ENCODE data around the gene STBD1.

The STBD1 gene

GRCh38 chr4:76308548-76308947 lies 2.0 kb downstream of the STBD1 start:
- DNase-seq (ENCODE audit: low spot score) (no peak), ATAC-seq (ENCODE audit: low read depth) (no peak)
- H3K9me3 ChIP-seq (ENCODE audit: severe bottlenecking) = no peaks in the 10 kb centered on the region
- H3K27me3 ChIP-seq (ENCODE audit: insufficient read depth, poor library complexity, severe bottlenecking) = no peaks in the 10 kb centered on the region
- no peak overlapping the region for H3K27ac ChIP-seq (ENCODE audit: poor library complexity, severe bottlenecking)
- H3K4me3 ChIP-seq (ENCODE audit: severe bottlenecking) = no peak overlapping the region
- peaks cover 4% of the 10 kb centered on the region; the same call in 1 of the 2 replicates for H3K36me3 ChIP-seq (ENCODE audit: low read depth)
- peaks cover 4% of the 10 kb centered on the region for H3K4me1 ChIP-seq (ENCODE audit: insufficient read depth, poor library complexity, severe bottlenecking)
- no peak for TF ChIP-seq CTCF (IDR thresholded peaks at IDR 0.05; ENCODE audit: poor library complexity, severe bottlenecking)

- TF ChIP-seq CTCF (IDR thresholded peaks at IDR 0.05; ENCODE audit: poor library complexity, severe bottlenecking) = no peak
- ATAC-seq (ENCODE audit: low read depth) = no peak
Observed at GRCh38 chr4:76309939-76310550, 3.5 kb downstream of the STBD1 start.

GRCh38 chr4:76310683-76311082 lies 4.2 kb downstream of the STBD1 start:
- Histone ChIP-seq H3K27ac (ENCODE audit: poor library complexity, severe bottlenecking) (no peak overlapping the region), H3K4me3 (ENCODE audit: severe bottlenecking) (no peak overlapping the region), H3K9me3 (ENCODE audit: severe bottlenecking) (no peaks in the 10 kb centered on the region), H3K36me3 (ENCODE audit: low read depth) (peaks cover 4% of the 10 kb centered on the region; the same call in 1 of the 2 replicates), H3K4me1 (ENCODE audit: insufficient read depth, poor library complexity, severe bottlenecking) (peaks cover under 1% of the 10 kb centered on the region), H3K27me3 (ENCODE audit: insufficient read depth, poor library complexity, severe bottlenecking) (no peaks in the 10 kb centered on the region)
- no peak for TF ChIP-seq CTCF (IDR thresholded peaks at IDR 0.05; ENCODE audit: poor library complexity, severe bottlenecking)
- ATAC-seq (ENCODE audit: low read depth) (no peak), DNase-seq (ENCODE audit: low spot score) (no peak)

More at GRCh38 chr4:76309939-76310550, 3.5 kb downstream of the STBD1 start:
- no peak for DNase-seq (ENCODE audit: low spot score)
- Histone ChIP-seq H3K9me3 (ENCODE audit: severe bottlenecking) (no peaks in the 10 kb centered on the region), H3K27me3 (ENCODE audit: insufficient read depth, poor library complexity, severe bottlenecking) (no peaks in the 10 kb centered on the region), H3K4me3 (ENCODE audit: severe bottlenecking) (no peak overlapping the region), H3K27ac (ENCODE audit: poor library complexity, severe bottlenecking) (no peak overlapping the region), H3K4me1 (ENCODE audit: insufficient read depth, poor library complexity, severe bottlenecking) (peaks cover 4% of the 10 kb centered on the region), H3K36me3 (ENCODE audit: low read depth) (peaks cover 4% of the 10 kb centered on the region; the same call in 1 of the 2 replicates)

GRCh38 chr4:76311896-76312331 lies 5.4 kb downstream of the STBD1 start:
- no peak for DNase-seq (ENCODE audit: low spot score)

More at GRCh38 chr4:76311896-76312331, 5.4 kb downstream of the STBD1 start:
- TF ChIP-seq CTCF (IDR thresholded peaks at IDR 0.05; ENCODE audit: poor library complexity, severe bottlenecking) = no peak
- Histone ChIP-seq H3K4me3 (ENCODE audit: severe bottlenecking) (no peak overlapping the region), H3K36me3 (ENCODE audit: low read depth) (peaks cover 4% of the 10 kb centered on the region; the same call in 1 of the 2 replicates), H3K4me1 (ENCODE audit: insufficient read depth, poor library complexity, severe bottlenecking) (no peaks in the 10 kb centered on the region), H3K27me3 (ENCODE audit: insufficient read depth, poor library complexity, severe bottlenecking) (no peaks in the 10 kb centered on the region), H3K27ac (ENCODE audit: poor library complexity, severe bottlenecking) (no peak overlapping the region), H3K9me3 (ENCODE audit: severe bottlenecking) (no peaks in the 10 kb centered on the region)
- ATAC-seq (ENCODE audit: low read depth) = no peak; the same call in 2 of the 3 replicates

Measured in RWPE2 (cell line).